ENCODE data around the gene PPM1B. TPM values are rescaled to one million over a fixed set of nuclear protein-coding genes. Genes with fewer than 3 reads are reported as not detected.

Gene PPM1B
- total RNA-seq, 1 donor from 2014 or later, result 21.9 TPM

GRCh38 chr2:44137872-44138551, 30.7 kb upstream of the PPM1B start:
- no peak overlapping the region for H3K4me3 ChIP-seq (ENCODE audit: low read depth, low read length)
- DNase-seq (ENCODE audit: low read depth), result no peak
- no peak for TF ChIP-seq CTCF (conservative IDR thresholded peaks at IDR 0.05; ENCODE audit: low read depth, low read length)

GRCh38 chr2:44139741-44140140, 28.9 kb upstream of the PPM1B start:
- no peak overlapping the region for H3K4me3 ChIP-seq (ENCODE audit: low read depth, low read length)
- no peak for DNase-seq (ENCODE audit: low read depth)
- no peak for TF ChIP-seq CTCF (conservative IDR thresholded peaks at IDR 0.05; ENCODE audit: low read depth, low read length)

GRCh38 chr2:44142306-44142705, 26.4 kb upstream of the PPM1B start:
- no peak for TF ChIP-seq CTCF (conservative IDR thresholded peaks at IDR 0.05; ENCODE audit: low read depth, low read length)
- no peak overlapping the region for H3K4me3 ChIP-seq (ENCODE audit: low read depth, low read length)
- no peak for DNase-seq (ENCODE audit: low read depth)

GRCh38 chr2:44143701-44144100, 25.0 kb upstream of the PPM1B start:
- TF ChIP-seq CTCF (conservative IDR thresholded peaks at IDR 0.05; ENCODE audit: low read depth, low read length), result no peak
- no peak for DNase-seq (ENCODE audit: low read depth)
- no peak overlapping the region for H3K4me3 ChIP-seq (ENCODE audit: low read depth, low read length)

GRCh38 chr2:44148999-44149398, 19.7 kb upstream of the PPM1B start:
- no peak for TF ChIP-seq CTCF (conservative IDR thresholded peaks at IDR 0.05; ENCODE audit: low read depth, low read length)
- no peak for DNase-seq (ENCODE audit: low read depth)
- H3K4me3 ChIP-seq (ENCODE audit: low read depth, low read length), result no peak overlapping the region

GRCh38 chr2:44150473-44150872, 18.2 kb upstream of the PPM1B start:
- no peak for DNase-seq (ENCODE audit: low read depth)
- no peak overlapping the region for H3K4me3 ChIP-seq (ENCODE audit: low read depth, low read length)
- TF ChIP-seq CTCF (conservative IDR thresholded peaks at IDR 0.05; ENCODE audit: low read depth, low read length), result no peak

All from epithelial cell of proximal tubule (primary cell).